Stimulated activated CD8-positive, alpha-beta memory T cell treated with anti-CD3 and anti-CD28 coated beads, Interleukin-2, amount 100 ng/mL, for 48 hours (primary cell): ENCODE measurements around the gene FOS.
"Not testable (repeated sequence)": the region's sequence is repeated elsewhere in the genome, so short reads cannot be mapped to it uniquely, and the experiment has no call there.

Experiments used
- DNase-seq, 2 donors: peaks; one replicate each; pipeline ENCODE4 v3.0.0-alpha.2; 2020; ENCODE audit warnings: low read depth in 2 of 2

The FOS gene

DNA sequence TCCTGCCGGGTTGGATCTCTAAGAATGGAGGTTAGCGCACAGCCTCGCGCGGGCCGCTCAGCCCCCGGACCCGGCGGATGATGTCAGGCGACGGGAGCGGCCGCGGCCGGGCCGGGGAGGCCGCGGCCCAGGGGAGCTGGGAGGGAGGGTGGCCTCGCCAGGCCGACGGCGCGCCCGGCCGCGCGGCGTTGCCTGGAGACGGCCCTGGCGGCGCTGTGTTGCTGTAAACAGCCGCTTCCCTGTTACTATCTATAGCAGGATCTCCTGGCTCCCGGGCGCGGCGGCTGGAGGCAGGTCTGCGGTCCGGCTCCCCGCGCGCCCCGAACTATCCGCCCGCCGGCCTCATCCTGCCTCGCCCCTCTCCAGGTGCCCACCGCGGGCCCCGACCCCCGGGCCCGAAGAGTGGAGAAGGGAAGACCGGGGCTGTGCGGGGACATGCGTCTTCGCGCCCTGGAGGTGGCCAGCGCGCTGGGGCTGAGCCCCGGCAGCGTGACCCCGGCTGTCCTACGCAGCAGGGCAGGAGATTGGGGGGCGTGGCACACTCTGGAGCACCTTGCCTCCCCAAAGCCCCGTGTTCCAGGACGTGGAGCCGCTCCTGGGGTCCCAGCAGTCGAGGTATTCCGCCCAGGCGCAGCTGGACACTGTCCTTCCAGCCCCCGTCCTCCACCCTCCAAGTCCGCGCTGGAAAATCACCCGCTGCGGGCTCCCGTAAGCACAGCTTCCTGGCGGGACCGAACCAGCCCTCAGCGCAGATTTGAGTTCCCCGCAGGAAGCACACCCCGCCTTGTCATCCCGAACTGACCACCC is 1.4 kb upstream of the FOS start:
- DNase-seq, result peak in 1 of 2 donors; percentile 35

DNA sequence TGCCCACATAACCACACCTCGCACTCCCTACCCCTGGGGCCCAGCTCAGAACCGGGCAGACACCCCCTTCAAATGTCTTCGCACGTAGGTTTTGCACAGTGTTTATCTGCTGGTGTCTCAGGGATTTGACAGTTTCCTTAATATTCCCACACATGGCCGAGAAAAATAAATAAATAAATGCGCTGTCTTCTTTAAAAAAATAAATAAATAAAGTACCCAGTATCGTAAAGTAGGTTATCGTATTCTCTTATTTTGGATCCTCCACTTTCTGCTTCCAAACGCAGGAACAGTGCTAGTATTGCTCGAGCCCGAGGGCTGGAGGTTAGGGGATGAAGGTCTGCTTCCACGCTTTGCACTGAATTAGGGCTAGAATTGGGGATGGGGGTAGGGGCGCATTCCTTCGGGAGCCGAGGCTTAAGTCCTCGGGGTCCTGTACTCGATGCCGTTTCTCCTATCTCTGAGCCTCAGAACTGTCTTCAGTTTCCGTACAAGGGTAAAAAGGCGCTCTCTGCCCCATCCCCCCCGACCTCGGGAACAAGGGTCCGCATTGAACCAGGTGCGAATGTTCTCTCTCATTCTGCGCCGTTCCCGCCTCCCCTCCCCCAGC is 710 bp upstream of the FOS start:
- DNase-seq, result no peak

DNA sequence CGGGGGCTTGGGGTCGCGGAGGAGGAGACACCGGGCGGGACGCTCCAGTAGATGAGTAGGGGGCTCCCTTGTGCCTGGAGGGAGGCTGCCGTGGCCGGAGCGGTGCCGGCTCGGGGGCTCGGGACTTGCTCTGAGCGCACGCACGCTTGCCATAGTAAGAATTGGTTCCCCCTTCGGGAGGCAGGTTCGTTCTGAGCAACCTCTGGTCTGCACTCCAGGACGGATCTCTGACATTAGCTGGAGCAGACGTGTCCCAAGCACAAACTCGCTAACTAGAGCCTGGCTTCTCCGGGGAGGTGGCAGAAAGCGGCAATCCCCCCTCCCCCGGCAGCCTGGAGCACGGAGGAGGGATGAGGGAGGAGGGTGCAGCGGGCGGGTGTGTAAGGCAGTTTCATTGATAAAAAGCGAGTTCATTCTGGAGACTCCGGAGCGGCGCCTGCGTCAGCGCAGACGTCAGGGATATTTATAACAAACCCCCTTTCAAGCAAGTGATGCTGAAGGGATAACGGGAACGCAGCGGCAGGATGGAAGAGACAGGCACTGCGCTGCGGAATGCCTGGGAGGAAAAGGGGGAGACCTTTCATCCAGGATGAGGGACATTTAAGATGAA is 630 bp downstream of the FOS start:
- peak in 1 of 2 donors; percentile 28 for DNase-seq

DNA sequence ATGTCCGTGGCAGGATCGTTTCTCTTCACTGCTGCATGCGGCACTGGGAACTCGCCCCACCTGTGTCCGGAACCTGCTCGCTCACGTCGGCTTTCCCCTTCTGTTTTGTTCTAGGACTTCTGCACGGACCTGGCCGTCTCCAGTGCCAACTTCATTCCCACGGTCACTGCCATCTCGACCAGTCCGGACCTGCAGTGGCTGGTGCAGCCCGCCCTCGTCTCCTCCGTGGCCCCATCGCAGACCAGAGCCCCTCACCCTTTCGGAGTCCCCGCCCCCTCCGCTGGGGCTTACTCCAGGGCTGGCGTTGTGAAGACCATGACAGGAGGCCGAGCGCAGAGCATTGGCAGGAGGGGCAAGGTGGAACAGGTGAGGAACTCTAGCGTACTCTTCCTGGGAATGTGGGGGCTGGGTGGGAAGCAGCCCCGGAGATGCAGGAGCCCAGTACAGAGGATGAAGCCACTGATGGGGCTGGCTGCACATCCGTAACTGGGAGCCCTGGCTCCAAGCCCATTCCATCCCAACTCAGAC is 1.2 kb downstream of the FOS start:
- DNase-seq, result no peak

DNA sequence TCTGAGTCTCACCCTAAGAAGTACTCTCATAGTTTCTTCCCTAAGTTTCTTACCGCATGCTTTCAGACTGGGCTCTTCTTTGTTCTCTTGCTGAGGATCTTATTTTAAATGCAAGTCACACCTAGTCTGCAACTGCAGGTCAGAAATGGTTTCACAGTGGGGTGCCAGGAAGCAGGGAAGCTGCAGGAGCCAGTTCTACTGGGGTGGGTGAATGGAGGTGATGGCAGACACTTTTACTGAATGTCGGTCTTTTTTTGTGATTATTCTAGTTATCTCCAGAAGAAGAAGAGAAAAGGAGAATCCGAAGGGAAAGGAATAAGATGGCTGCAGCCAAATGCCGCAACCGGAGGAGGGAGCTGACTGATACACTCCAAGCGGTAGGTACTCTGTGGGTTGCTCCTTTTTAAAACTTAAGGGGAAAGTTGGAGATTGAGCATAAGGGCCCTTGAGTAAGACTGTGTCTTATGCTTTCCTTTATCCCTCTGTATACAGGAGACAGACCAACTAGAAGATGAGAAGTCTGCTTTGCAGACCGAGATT is 1.7 kb downstream of the FOS start:
- DNase-seq, result no peak

DNA sequence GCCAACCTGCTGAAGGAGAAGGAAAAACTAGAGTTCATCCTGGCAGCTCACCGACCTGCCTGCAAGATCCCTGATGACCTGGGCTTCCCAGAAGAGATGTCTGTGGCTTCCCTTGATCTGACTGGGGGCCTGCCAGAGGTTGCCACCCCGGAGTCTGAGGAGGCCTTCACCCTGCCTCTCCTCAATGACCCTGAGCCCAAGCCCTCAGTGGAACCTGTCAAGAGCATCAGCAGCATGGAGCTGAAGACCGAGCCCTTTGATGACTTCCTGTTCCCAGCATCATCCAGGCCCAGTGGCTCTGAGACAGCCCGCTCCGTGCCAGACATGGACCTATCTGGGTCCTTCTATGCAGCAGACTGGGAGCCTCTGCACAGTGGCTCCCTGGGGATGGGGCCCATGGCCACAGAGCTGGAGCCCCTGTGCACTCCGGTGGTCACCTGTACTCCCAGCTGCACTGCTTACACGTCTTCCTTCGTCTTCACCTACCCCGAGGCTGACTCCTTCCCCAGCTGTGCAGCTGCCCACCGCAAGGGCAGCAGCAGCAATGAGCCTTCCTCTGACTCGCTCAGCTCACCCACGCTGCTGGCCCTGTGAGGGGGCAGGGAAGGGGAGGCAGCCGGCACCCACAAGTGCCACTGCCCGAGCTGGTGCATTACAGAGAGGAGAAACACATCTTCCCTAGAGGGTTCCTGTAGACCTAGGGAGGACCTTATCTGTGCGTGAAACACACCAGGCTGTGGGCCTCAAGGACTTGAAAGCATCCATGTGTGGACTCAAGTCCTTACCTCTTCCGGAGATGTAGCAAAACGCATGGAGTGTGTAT is 2.4 kb downstream of the FOS start:
- no peak for DNase-seq

DNA sequence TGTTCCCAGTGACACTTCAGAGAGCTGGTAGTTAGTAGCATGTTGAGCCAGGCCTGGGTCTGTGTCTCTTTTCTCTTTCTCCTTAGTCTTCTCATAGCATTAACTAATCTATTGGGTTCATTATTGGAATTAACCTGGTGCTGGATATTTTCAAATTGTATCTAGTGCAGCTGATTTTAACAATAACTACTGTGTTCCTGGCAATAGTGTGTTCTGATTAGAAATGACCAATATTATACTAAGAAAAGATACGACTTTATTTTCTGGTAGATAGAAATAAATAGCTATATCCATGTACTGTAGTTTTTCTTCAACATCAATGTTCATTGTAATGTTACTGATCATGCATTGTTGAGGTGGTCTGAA is 3.0 kb downstream of the FOS start:
- DNase-seq, result no peak

DNA sequence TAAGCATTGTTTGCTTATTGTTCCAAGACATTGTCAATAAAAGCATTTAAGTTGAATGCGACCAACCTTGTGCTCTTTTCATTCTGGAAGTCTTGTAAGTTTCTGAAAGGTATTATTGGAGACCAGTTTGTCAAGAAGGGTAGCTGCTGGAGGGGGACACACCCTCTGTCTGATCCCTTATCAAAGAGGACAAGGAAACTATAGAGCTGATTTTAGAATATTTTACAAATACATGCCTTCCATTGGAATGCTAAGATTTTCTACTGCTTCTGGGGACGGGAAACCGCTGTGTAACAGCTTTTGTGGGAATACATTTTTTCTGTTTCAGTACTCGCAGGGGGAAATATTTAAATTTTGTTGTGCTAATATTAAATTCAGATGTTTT is 3.5 kb downstream of the FOS start:
- DNase-seq, result no peak

DNA sequence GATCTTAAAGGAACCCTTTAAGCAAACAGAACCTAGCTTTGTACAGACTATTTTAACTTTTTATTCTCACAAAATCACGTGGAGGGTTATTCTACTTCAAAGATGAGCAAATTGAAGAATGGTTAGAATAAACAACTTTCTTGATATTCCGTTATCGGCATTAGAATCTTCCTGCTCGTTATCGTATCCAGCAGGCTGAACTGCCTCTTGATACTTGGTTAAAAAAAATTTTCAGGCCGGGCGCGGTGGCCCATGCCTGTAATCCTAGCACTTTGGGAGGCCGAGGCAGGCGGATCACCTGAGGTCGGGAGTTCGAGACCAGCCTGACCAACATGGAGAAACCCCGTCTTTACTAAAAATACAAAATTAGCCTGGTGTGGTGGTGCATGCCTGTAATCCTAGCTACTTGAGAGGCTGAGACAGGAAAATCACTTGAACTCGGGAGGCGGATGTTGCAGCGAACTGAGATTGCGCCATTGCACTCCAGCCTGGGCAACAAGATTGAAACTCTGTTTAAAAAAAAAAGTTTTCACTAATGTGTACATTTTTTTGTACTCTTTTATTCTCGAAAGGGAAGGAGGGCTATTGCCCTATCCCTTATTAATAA is 4.0 kb downstream of the FOS start:
- DNase-seq, result not testable (repeated sequence)

DNA sequence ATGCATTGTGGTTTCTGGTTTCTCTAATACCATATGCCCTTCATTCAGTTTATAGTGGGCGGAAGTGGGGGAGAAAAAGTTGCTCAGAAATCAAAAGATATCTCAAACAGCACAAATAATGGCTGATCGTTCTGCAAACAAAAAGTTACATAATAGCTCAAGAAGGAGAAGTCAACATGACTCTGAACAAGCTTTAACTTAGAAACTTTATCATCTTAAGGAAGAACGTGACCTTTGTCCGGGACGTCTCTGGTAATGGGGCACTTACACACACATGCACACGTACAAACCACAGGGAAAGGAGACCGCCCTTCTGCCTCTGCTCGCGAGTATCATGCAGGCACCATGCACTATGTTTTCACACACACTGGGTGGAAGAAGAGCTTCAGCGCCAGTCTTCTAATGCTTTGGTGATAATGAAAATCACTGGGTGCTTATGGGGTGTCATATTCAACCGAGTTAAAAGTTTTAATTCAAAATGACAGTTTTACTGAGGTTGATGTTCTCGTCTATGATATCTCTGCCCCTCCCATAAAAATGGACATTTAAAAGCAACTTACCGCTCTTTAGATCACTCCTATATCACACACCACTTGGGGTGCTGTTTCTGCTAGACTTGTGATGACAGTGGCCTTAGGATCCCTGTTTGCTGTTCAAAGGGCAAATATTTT is 4.7 kb downstream of the FOS start:
- DNase-seq, result no peak

DNA sequence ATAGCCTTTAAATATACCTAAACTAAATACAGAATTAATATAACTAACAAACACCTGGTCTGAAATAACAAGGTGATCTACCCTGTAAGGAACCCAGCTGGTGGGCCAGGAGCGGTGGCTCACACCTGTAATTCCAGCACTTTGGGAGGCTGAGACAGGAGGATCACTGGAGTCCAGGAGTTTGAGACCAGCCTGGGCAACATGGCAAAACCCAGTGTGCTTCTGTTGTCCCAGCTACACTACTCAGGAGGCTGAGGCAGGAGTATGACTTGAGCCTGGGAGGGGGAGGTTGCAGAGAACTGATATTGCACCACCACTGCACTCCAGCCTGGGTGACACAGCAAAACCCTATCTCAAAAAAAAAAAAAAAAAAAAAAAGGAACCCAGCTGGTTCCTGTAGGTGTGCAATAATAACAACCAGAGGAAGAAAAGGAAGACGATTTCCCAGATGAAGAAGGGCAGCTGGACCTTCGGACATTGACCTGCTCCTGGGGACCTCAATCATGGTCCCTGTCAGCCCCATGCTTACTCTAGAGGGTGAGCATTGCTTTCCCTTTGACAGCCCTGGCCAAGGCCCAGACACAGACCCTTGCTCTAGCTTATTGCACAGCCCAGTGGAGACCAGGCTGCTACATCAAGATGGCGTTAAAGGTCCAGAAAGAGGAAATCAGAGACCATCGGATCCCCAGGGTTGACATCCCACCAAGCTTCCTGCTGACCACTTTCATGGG is 5.4 kb downstream of the FOS start:
- DNase-seq, result no peak

DNA sequence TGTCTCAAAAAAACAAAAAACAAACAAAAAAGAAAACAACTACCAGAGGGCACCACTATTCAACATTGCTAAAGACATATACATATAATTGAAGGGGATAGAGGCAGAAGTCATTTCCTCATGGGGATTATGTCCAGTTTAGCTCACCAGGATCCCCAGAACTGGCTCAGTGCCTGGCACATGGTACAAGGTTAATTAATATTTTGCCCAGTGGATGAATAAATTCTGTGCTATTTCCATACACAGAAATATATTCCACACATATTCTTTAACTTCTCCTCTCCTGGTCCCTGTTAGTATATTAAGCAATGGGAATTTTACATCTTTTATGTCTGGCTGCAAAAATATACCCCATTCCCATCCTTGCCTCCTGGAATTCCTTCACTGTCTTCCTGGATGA is 6.7 kb downstream of the FOS start:
- no peak for DNase-seq

DNA sequence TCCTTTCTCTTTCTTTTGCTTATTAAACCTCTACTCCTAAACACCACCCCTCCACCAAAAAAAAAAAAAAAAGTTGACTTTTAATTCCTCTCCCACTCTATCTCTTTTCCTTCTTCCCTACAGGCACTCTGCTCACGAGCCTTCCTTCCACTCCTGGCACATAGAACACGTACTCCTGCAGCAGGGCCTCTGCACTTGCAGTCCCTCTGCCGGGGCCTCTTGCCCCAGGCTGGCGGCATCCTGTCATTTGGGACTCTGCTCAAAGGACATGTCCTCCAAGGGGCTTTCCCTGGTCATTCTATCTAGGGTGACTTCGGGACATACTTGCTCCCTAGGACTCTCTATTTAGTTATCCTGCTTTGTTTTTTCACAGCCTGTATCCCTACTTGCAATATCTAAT is 7.7 kb downstream of the FOS start:
- DNase-seq, result no peak

DNA sequence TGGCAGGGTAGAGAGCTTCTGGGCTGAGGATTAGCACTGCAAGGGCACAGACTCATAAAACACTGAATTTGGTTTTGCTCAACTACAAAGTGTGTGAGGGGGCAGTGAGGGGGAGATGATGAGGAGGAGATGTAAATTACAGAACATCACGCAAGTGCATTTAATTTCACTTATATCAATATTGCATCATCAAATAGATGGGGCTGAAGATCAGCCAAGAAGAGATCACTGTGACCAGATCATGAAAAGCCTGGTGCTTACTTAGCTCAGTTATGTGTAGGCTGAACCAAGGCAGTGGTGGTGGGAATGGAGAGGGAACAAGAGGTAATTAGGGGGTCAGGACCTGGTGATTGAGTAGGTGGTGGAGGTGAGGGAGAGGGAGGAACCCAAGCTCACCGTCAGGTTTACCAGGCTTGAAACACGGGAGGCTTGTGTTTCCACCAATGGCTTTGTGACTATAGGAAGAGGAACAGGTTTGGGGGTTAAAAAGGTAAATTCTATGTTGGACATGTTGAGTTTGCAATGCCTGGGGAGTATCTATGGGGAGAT is 11.3 kb downstream of the FOS start:
- DNase-seq, result no peak

DNA sequence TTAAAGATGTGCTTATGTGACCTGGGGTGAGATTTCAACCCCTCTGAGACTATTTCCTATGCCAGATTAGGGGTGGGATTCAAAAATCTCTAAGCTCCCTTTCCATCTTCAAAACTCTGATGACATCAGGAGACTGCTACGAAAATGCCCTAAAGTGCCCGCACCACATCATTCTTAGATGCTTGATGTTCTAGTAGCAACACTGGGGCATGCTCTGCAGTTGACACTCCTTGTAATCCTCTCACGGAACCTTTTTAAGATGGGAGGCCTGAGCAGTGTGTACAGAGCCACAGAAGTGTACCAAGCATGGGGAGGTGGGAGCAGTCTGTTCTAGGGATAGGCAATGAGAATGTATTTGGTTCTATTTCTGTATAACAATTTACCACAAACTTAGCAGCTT is 12.2 kb downstream of the FOS start:
- no peak for DNase-seq

DNA sequence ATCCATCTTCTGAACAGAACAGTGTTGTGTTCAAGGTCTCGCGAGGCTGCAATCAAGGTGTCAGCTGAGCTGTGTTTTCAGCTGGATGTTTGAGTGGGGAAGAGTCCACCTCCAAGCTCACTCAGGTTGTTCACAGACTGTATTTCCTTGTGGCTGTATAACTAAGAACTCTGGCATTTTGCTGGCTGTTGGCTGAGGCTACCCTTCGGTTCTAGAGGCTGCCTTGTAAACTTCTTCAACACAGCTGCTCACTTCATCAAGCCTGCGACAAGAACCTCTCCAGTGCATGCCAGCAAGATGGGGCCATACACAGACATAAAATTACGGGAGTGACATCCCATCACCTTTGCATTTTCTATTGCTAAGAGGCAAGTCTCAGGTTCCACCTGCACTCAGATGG is 12.7 kb downstream of the FOS start:
- no peak for DNase-seq

DNA sequence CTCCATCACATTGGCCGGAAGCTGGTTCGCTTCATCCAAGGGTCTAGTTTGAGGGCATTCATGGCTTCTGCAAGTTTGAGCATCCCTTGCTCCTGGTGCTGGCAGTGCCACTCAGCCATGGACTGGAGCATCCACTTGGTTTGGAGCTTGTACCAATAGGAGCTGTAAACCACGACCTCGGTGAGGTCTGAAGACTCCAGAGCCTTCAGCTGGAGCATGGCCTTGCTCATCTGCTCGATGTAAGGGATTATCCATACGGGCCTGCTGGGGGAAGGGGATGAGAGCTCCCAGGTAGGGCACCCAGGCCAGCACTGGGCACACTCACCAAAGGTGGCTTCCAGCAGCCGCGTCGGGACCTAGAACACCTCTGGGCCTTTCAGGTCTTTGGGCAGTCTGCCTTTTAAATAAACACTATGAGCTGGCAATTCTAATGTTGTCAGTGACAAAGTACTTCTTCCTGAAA is 13.5 kb downstream of the FOS start:
- DNase-seq, result no peak

DNA sequence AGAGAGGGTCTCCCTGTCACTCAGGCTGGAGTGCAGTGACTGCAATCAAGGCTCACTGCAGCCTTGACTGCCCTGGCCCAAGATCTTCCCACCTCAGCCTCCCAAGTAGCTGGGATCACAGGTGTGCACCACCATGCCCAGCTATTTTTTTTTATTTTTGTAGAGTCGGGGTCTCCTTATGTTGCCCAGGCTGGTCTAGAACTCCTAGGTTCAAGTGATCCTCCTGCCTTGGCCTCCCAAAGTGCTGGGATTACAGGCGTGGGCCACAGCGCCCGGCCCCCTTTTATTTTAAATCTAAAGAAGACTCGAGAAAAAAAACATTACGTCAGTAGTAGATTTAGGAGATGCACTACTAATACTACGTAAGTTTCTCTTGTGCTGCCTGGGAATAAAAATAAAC is 14.3 kb downstream of the FOS start:
- no peak for DNase-seq

DNA sequence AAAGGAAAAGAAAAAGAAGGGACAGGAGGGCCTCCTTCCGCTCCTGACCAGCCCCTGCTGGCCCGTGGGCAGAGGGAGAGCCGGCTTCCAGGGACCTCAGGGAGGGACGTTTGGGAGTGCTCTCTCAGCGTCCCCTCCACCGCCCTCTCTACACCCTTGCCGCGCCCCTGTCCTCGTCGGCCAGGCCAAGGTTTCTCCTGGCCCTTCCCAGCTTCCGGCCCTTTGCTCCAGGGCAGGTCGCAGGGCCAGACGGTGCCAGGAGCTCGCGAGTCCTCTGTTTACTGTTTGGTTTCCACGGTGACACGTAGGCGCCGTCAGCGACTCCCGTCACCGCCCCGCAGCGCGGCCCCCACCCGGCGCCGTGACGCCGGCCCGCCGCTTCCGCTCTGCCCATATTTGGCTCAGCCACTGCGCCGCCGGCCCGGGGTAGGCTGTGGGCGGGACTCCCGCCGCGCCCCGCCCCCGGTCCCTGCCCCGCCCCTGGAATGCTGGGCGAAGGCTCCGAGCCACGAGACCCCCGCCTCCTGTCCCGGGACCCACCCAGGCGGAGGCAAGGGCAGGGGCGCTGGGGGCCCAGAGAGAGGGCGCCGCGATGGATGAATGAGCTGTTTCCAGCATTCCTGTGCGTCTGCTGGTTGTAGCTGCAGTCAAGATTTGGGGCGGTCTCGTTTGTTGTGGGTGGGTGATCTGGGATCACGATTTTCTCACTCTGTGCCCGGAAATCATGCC is 15.5 kb downstream of the FOS start:
- peak; percentile 91 to 92 for DNase-seq
